Measurements from ENCODE around the gene RFX8.
"Not testable (repeated sequence)": the region's sequence is repeated elsewhere in the genome, so short reads cannot be mapped to it uniquely, and the experiment has no call there.

The RFX8 gene

DNA sequence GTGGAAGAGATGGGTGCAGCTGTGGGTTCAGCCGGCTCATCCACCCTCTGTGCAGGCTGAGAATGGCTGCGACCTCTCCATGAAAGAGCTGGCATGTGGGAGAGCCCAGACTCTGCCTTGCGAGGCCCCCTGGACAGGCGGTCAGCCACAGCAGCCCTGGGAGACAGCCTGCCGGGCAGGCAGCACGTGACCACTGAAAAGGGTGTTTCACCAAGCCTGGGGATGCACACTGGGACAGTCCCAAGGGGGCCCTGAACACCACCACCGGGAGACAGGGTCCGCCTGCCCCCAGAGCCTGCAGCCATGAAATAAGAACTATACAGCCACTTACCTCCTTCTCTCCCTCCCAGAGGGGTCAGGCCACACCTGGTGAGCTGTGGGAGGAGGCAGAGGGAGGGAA is 11.5 kb downstream of the RFX8 start:
- Histone ChIP-seq H3K4me3 (ENCODE audit: low read length) (no peak overlapping the region), H3K9ac (ENCODE audit: low read length) (no peak overlapping the region), H3K27me3 (ENCODE audit: control insufficient read depth, insufficient read depth, low read length) (no peaks in the 10 kb centered on the region), H3K4me1 (ENCODE audit: control insufficient read depth, insufficient read depth, low read length) (no peaks in the 10 kb centered on the region), H3K27ac (ENCODE audit: low read depth, low read length) (no peak overlapping the region), H3K36me3 (ENCODE audit: control insufficient read depth, insufficient read depth, low read length) (no peaks in the 10 kb centered on the region)

DNA sequence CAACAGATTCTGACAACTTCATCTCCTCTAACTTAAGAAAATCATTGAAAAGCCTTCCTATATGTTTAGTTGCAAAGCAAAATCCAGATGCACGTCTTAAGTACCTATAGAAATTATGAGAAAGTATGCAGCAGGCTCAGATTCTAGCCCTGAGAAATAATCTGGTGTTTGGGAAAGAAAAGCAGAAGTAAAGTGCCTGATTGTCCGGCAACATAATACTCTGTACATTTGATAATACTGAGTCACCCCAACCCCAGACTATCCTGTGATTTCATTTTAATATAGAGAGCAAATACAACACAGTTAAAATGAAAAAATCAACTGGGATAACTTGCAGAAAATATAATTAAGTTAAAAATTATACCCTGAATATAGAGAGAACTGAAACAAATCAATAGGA is 13.5 kb downstream of the RFX8 start:
- Histone ChIP-seq H3K27ac (ENCODE audit: low read depth, low read length) (no peak overlapping the region), H3K9ac (ENCODE audit: low read length) (no peak overlapping the region), H3K4me3 (ENCODE audit: low read length) (no peak overlapping the region), H3K36me3 (ENCODE audit: control insufficient read depth, insufficient read depth, low read length) (no peaks in the 10 kb centered on the region), H3K27me3 (ENCODE audit: control insufficient read depth, insufficient read depth, low read length) (no peaks in the 10 kb centered on the region), H3K4me1 (ENCODE audit: control insufficient read depth, insufficient read depth, low read length) (no peaks in the 10 kb centered on the region)

DNA sequence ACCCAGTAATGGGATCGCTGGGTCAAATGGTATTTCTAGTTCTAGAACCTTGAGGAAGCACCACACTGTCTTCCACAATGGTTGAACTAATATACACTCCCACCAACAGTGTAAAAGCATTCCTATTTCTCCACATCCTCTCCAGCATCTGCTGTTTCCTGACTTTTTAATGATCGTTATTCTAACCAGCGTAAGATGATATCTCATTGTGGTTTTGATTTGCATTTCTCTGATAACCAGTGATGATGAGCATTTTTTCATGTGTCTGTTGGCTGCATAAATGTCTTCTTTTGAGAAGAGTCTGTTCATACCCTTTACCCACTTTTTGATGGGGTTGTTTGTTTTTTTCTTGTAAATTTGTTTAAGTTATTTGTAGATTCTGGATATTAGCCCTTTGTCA is 20.5 kb downstream of the RFX8 start:
- H3K36me3 ChIP-seq (ENCODE audit: control insufficient read depth, insufficient read depth, low read length); H3K9ac ChIP-seq (ENCODE audit: low read length); H3K4me1 ChIP-seq (ENCODE audit: control insufficient read depth, insufficient read depth, low read length); H3K27me3 ChIP-seq (ENCODE audit: control insufficient read depth, insufficient read depth, low read length); H3K27ac ChIP-seq (ENCODE audit: low read depth, low read length); H3K4me3 ChIP-seq (ENCODE audit: low read length): not testable (repeated sequence)

DNA sequence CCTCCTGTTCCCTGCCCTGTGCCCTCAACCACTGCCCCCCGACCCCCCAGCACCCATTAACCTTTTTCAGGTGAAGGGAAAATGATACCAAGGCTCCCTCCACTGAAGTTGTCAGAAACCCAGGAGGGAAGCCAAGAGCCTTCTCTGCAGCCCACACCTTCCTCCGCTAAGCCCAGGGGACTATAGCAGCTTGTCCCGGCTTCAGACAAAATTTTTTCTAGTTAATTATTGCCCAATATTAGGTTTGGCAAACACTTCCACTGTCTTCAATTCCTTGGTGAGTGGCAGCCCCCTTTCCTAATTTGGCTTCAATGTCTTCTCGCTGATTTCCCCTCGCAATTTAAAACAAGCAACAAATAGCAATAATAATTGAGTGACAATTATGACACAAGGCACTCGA is 23.9 kb downstream of the RFX8 start:
- Histone ChIP-seq H3K4me1 (ENCODE audit: control insufficient read depth, insufficient read depth, low read length) (no peaks in the 10 kb centered on the region), H3K27ac (ENCODE audit: low read depth, low read length) (no peak overlapping the region), H3K27me3 (ENCODE audit: control insufficient read depth, insufficient read depth, low read length) (no peaks in the 10 kb centered on the region), H3K4me3 (ENCODE audit: low read length) (no peak overlapping the region), H3K36me3 (ENCODE audit: control insufficient read depth, insufficient read depth, low read length) (no peaks in the 10 kb centered on the region), H3K9ac (ENCODE audit: low read length) (no peak overlapping the region)

DNA sequence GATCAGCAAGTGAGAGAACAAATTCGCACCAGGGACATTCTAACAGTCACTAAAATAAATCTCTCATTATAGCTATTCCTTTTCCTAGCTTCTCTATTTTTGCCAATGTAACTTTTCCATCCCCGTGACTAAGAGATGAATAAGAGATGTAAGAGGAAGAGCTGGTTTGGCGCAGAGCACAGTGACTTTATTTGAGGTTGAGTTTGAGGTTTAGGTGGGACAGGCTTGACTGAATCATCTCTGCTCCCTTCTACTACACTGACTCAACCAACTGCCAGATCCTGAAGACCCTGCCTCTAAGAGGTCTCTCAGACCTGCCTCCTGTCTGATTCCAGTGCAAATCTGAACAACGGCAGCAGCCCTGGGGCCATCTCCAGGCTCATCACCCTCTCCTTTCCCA is 28.0 kb downstream of the RFX8 start:
- Histone ChIP-seq H3K27me3 (ENCODE audit: control insufficient read depth, insufficient read depth, low read length) (no peaks in the 10 kb centered on the region), H3K9ac (ENCODE audit: low read length) (no peak overlapping the region), H3K36me3 (ENCODE audit: control insufficient read depth, insufficient read depth, low read length) (no peaks in the 10 kb centered on the region), H3K4me1 (ENCODE audit: control insufficient read depth, insufficient read depth, low read length) (no peaks in the 10 kb centered on the region), H3K27ac (ENCODE audit: low read depth, low read length) (no peak overlapping the region), H3K4me3 (ENCODE audit: low read length) (no peak overlapping the region)

DNA sequence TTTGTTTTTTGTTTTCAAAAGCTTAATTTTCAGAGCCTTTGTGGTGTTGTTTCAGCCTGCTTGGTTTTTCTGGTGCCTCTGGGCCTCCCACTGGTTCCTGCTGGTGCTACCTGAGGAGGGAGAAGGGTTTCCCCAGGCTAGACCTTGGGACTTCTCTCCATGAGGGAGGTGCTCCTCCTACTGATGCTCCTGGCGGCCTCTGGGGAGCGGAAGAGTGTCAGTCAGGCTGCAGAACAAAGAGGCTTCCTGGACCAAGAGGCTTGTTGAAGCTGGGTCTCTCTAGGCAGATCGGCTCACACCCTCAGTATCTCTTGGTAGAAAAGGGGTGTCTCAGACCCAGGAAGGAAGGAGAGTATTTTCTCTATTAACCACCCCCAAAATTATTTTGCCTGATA is 32.2 kb downstream of the RFX8 start:
- Histone ChIP-seq H3K36me3 (ENCODE audit: control insufficient read depth, insufficient read depth, low read length) (no peaks in the 10 kb centered on the region), H3K4me3 (ENCODE audit: low read length) (no peak overlapping the region), H3K27me3 (ENCODE audit: control insufficient read depth, insufficient read depth, low read length) (no peaks in the 10 kb centered on the region), H3K9ac (ENCODE audit: low read length) (no peak overlapping the region), H3K27ac (ENCODE audit: low read depth, low read length) (no peak overlapping the region), H3K4me1 (ENCODE audit: control insufficient read depth, insufficient read depth, low read length) (no peaks in the 10 kb centered on the region)

DNA sequence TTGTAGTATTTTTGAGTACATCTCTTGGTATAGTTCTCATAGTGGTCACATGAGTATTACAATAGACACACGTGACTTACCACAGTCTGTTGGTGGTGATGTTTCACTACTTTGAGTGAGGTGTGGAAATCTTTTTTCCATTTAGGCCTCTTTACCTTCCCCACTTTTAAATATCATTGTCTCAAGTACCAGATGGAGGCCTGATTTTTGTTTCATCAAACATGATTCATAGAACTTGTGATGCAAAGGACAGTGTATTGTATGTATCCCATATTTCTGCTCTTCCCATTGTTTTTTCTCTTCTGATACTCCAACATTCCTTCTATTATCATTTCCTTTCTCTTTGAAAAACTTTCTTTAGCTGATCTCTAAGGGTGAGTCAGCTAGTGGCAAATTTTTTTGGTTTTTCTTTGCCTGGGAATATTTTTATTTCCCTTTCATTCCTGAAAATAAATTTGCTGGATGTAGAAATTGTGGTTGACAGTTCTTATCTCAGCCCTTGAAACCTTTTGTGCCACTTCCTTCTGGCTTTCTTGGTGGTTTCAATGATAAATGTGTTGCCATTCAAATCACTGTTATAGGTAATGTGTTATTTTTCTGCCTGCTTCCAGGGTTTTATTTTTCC is 32.8 kb downstream of the RFX8 start:
- H3K9ac ChIP-seq (ENCODE audit: low read length): no peak overlapping the region
- H3K27me3 ChIP-seq (ENCODE audit: control insufficient read depth, insufficient read depth, low read length): no peaks in the 10 kb centered on the region
- no peaks in the 10 kb centered on the region for H3K36me3 ChIP-seq (ENCODE audit: control insufficient read depth, insufficient read depth, low read length)
- no peak overlapping the region for H3K4me3 ChIP-seq (ENCODE audit: low read length)
- no peak overlapping the region for H3K27ac ChIP-seq (ENCODE audit: low read depth, low read length)
- no peaks in the 10 kb centered on the region for H3K4me1 ChIP-seq (ENCODE audit: control insufficient read depth, insufficient read depth, low read length)

DNA sequence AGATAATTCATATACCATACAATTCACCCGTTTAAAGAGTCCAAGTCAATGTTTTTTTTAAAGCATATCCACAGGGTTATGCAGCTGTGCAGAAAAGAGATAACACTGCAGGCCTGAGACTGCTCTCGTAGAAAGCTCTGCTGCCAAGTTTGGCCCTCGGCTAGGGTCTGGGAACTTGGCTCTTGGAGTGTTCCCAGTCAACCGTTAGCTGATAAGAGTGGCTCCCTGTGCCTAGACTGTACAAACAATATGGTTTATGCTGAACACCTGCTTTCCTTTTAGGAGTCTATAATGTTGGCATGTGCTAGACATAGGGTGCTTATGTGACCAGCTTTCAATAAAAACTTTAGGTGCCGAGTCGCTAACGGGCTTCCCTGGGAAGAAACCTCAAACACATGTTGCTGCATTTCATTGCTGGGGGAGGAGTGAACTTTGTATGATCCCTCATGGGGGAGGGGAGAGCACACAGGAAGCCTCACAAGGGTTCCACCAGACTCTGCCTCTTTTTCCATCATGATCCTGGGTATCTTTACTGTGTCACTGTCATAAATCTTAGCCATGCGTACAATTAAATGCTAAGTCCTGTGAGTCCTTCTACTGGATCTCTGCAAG is 34.7 kb downstream of the RFX8 start:
- H3K4me1 ChIP-seq (ENCODE audit: control insufficient read depth, insufficient read depth, low read length): no peaks in the 10 kb centered on the region
- H3K9ac ChIP-seq (ENCODE audit: low read length): no peak overlapping the region
- H3K4me3 ChIP-seq (ENCODE audit: low read length): no peak overlapping the region
- H3K36me3 ChIP-seq (ENCODE audit: control insufficient read depth, insufficient read depth, low read length): no peaks in the 10 kb centered on the region
- H3K27me3 ChIP-seq (ENCODE audit: control insufficient read depth, insufficient read depth, low read length): no peaks in the 10 kb centered on the region
- H3K27ac ChIP-seq (ENCODE audit: low read depth, low read length): no peak overlapping the region

DNA sequence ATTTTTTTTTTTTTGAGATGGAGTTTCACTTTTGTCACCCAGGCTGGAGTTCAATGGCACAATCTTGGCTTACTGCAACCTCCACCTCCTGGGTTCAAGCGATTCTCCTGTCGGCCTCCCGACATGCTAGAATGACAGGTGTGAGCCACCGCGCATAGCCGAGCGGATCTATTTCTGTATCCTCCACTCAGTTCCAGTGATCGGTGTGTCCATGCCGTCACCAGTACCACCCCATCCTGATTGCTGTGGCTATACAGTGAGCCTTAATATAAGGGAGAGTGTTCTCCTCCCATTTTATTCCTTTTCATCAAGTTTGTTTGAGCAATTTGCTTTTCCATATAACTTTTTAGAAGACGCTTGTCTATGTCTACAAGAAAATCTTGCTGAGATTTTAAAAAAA is 35.2 kb downstream of the RFX8 start:
- no peak overlapping the region for H3K9ac ChIP-seq (ENCODE audit: low read length)
- no peak overlapping the region for H3K27ac ChIP-seq (ENCODE audit: low read depth, low read length)
- H3K4me3 ChIP-seq (ENCODE audit: low read length): no peak overlapping the region

DNA sequence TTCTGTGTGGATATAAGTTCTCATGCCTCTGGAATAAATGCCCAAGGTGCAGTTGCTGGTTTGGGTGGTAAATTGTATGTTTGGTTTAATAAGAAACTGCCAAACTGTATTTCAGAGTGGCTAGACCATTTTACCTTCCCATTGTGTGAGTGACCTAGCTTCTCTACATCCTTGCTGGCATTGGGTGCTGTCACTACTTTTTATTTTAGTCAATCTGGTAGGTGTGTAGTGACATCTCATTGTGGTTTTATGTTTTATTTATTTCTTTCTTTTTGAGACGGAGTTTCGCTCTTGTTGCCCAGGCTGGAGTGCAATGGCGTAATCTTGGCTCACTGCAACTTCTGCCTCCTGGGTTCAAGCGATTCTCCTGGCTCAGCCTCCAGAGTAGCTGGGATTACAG is 36.4 kb downstream of the RFX8 start:
- H3K4me1 ChIP-seq (ENCODE audit: control insufficient read depth, insufficient read depth, low read length); H3K36me3 ChIP-seq (ENCODE audit: control insufficient read depth, insufficient read depth, low read length); H3K27me3 ChIP-seq (ENCODE audit: control insufficient read depth, insufficient read depth, low read length); H3K9ac ChIP-seq (ENCODE audit: low read length); H3K4me3 ChIP-seq (ENCODE audit: low read length); H3K27ac ChIP-seq (ENCODE audit: low read depth, low read length): not testable (repeated sequence)

More for the DNA sequence above, 35.2 kb downstream of the RFX8 start:
- Histone ChIP-seq H3K4me1 (ENCODE audit: control insufficient read depth, insufficient read depth, low read length) (no peaks in the 10 kb centered on the region), H3K36me3 (ENCODE audit: control insufficient read depth, insufficient read depth, low read length) (no peaks in the 10 kb centered on the region), H3K27me3 (ENCODE audit: control insufficient read depth, insufficient read depth, low read length) (no peaks in the 10 kb centered on the region)

DNA sequence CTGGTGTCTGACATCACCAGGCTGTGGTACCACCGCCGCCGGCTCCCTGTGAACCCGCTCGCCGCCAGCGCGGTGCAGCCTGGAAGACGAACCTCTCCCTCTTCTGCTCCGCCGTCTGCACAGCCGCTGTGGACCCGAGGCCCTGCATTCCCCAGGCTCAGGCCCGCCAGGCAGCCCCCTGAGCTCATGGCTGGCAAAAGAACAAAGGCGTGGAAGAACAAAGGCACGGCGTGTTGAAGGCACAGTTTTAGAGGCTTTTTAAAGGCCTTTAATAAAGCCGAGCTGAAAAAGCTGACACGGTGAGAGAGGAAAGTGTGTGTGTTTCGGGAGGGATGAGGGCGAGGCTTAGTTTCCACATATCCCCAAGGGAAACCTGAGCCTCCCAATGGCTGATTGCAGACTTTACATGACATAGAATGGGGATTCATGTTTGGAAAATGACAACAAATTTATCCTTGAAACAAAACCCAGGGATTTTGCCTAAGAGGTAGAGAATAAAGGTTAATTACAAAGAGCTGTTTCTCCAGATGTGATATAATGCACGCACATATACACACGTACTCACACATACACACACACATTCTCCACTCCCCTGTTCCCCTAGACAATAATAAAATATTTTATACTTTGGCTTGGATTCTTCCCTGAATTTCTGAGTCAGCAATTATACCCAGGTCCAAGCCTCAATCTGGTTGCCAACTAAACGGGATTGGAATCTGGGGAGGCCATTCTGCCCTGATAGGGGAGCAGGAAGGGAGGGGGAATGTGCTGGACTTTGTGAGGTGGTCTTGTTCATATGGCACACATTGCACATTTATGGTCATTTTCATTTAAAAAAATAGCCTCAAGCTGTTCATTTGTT is 39.7 kb downstream of the RFX8 start:
- Histone ChIP-seq H3K4me3 (ENCODE audit: low read length) (no peak overlapping the region), H3K27me3 (ENCODE audit: control insufficient read depth, insufficient read depth, low read length) (no peaks in the 10 kb centered on the region), H3K36me3 (ENCODE audit: control insufficient read depth, insufficient read depth, low read length) (no peaks in the 10 kb centered on the region), H3K4me1 (ENCODE audit: control insufficient read depth, insufficient read depth, low read length) (no peaks in the 10 kb centered on the region), H3K9ac (ENCODE audit: low read length) (no peak overlapping the region), H3K27ac (ENCODE audit: low read depth, low read length) (no peak overlapping the region)

DNA sequence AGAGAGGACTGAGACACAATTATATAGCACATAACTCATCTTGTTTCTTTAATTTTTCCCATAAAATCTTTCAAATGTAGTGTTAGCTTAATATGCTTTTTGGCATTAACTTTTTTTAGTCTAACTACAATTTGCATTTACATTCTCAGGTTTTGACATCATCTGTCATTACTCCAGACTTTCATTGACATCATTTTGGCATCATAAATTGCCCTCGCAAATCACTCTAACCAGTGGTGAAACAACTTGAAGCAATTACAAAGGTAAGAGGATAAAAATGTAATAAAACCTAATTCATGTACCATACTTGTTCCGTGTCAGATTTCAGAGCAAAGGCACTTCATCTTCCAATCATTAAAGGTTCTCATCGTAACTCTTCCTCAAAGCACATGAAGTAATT is 41.4 kb downstream of the RFX8 start:
- Histone ChIP-seq H3K4me1 (ENCODE audit: control insufficient read depth, insufficient read depth, low read length) (peaks cover 2% of the 10 kb centered on the region), H3K36me3 (ENCODE audit: control insufficient read depth, insufficient read depth, low read length) (no peaks in the 10 kb centered on the region), H3K4me3 (ENCODE audit: low read length) (no peak overlapping the region), H3K9ac (ENCODE audit: low read length) (no peak overlapping the region), H3K27me3 (ENCODE audit: control insufficient read depth, insufficient read depth, low read length) (no peaks in the 10 kb centered on the region), H3K27ac (ENCODE audit: low read depth, low read length) (no peak overlapping the region)
